HG03442 (cell line): ENCODE results near the gene KSR1.
"Not testable (repeated sequence)": the region's sequence is repeated elsewhere in the genome, so short reads cannot be mapped to it uniquely, and the experiment has no call there.

Source experiments
- ATAC-seq: cut with Tn5 transposase; IDR thresholded peaks from one replicate; pipeline ENCODE4 v1.9.1; 2021; ENCODE audit warnings: mild to moderate bottlenecking, moderate library complexity; ENCODE audit not compliant: unreplicated experiment

The KSR1 gene

GRCh38 chr17:27425991-27426390 is 30.3 kb upstream of the KSR1 start:
- no peak for ATAC-seq

GRCh38 chr17:27426471-27426870 is 29.8 kb upstream of the KSR1 start:
- ATAC-seq = not testable (repeated sequence)

GRCh38 chr17:27427166-27427862 is 28.9 kb upstream of the KSR1 start:
- not testable (repeated sequence) for ATAC-seq

GRCh38 chr17:27428781-27429505 is 27.3 kb upstream of the KSR1 start:
- ATAC-seq = no peak

- no peak for ATAC-seq
These were observed 26.4 kb upstream of the KSR1 start for GRCh38 chr17:27429666-27430382.

GRCh38 chr17:27430383-27430840 is 25.8 kb upstream of the KSR1 start:
- ATAC-seq = no peak

GRCh38 chr17:27430882-27431491 is 25.3 kb upstream of the KSR1 start:
- ATAC-seq = no peak

GRCh38 chr17:27433521-27433920 is 22.7 kb upstream of the KSR1 start:
- no peak for ATAC-seq

- ATAC-seq = not testable (repeated sequence)
These were observed 20.7 kb upstream of the KSR1 start for GRCh38 chr17:27435431-27436070.

- no peak for ATAC-seq
These were observed 17.8 kb upstream of the KSR1 start for GRCh38 chr17:27438348-27438998.

GRCh38 chr17:27439342-27439741 is 16.9 kb upstream of the KSR1 start:
- ATAC-seq = no peak

- ATAC-seq = no peak
These were observed 13.5 kb upstream of the KSR1 start for GRCh38 chr17:27442702-27443101.

- no peak for ATAC-seq
These were observed 12.8 kb upstream of the KSR1 start for GRCh38 chr17:27443491-27443890.

GRCh38 chr17:27445971-27446370 is 10.3 kb upstream of the KSR1 start:
- ATAC-seq = no peak

GRCh38 chr17:27446569-27447301 is 9.5 kb upstream of the KSR1 start:
- no peak for ATAC-seq

- not testable (repeated sequence) for ATAC-seq
These were observed 7.7 kb upstream of the KSR1 start for GRCh38 chr17:27448534-27448933.

- ATAC-seq = no peak
These were observed 6.7 kb upstream of the KSR1 start for GRCh38 chr17:27449541-27449940.

- no peak for ATAC-seq
These were observed 6.3 kb upstream of the KSR1 start for GRCh38 chr17:27449988-27450387.

GRCh38 chr17:27450416-27450815 is 5.8 kb upstream of the KSR1 start:
- ATAC-seq = no peak

GRCh38 chr17:27451906-27452305 is 4.3 kb upstream of the KSR1 start:
- no peak for ATAC-seq
